GM21381 (cell line): Measurements from ENCODE around the gene NCOA7.
"Not testable (repeated sequence)": the region's sequence is repeated elsewhere in the genome, so short reads cannot be mapped to it uniquely, and the experiment has no call there.

ENCODE experiments used
- ATAC-seq: cut with Tn5 transposase; IDR thresholded peaks from one replicate; pipeline ENCODE4 v1.9.1; 2021; ENCODE audit warnings: mild to moderate bottlenecking, moderate library complexity; ENCODE audit not compliant: unreplicated experiment

Gene NCOA7

DNA sequence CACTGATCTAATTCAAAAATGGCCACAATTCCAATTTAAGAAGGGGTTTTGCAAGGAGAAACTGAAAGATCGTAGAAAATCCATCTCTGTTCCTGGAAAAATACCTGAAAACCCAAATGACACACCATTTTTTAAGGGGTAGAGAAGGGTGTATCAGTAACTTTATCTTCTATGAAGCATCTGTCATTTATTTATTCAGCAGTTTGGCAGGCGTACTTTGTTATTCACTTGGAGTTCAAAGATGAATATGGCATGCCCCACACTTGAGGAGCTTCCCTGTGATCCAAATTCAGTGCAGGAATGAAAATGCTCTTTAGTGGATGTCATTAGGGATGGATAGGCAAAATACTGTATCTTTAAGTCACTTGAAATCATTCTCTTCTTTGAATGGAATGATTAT lies 173.1 kb downstream of the NCOA7 start:
- no peak for ATAC-seq

DNA sequence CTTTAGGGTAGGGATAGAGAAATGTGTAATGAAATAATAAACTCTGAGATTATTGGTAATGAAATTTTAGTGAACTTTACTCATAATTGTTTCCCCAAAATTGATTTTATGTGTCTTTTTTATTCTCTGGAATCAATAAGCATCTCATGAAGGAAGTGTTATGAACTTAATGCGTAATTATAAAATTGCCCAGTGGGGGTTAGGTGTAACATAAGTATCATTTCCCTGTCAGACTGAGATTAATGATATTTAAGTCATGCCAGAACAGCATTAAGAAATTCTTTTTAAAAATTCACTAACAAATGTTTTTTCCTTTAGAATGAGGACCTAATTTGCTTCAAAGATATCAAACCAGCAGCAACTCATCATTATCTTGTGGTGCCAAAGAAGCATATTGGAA lies 175.8 kb downstream of the NCOA7 start:
- ATAC-seq: no peak

DNA sequence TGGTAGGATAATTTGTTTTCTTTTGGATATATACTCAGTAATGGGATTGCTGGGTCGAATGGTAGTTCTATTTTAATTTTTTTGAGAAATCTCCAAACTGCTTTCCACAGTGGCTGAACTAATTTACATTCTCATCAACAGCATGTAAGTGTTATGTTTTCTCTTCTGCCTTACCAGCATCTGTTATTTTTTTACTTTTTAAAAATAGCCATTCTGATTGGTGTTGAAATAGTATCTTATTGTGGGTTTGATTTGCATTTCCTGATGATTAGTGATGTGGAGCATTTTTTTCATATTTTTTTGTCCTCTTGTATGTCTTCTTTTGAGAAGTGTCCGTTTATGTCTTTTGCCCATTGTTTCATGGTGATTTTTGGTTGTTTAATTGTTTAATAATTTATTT lies 177.7 kb downstream of the NCOA7 start:
- no peak for ATAC-seq

DNA sequence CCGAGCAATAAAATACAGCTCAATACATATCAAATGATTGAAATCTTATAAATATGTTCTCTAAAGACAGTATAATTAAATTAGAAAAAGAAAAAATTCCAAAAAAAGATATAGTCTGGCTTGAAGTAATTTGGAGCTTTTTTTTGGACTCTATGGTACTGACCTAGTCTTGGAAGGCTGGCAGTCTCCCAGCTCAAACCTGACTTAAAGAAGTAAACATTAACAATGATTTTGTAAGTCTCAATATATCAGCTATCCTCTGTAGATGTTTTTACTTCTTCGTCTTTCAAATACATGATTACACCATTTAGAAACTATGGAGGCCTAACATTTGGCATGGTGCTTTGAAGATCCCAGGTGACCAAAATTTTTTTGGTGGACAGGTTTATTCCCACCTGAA lies 180.0 kb downstream of the NCOA7 start:
- no peak for ATAC-seq

DNA sequence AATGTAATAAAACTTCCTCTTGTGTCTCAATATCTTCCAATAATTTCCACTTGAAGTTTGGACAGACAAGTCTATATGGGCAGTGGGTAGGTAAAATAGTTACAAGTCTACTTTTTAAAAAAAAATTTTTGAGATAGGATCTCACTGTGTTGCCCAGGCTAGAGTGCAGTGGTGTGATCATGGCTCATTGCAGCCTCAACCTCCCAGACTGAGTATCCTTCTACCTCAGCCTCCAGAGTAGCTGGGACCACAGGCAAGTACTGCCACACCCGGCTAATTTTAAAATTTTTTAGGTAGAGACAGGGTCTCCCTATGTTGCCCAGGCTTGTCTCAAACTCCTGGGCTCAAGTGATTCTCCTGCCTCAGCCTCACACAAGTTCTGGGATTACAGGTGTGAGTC lies 181.7 kb downstream of the NCOA7 start:
- ATAC-seq: not testable (repeated sequence)

DNA sequence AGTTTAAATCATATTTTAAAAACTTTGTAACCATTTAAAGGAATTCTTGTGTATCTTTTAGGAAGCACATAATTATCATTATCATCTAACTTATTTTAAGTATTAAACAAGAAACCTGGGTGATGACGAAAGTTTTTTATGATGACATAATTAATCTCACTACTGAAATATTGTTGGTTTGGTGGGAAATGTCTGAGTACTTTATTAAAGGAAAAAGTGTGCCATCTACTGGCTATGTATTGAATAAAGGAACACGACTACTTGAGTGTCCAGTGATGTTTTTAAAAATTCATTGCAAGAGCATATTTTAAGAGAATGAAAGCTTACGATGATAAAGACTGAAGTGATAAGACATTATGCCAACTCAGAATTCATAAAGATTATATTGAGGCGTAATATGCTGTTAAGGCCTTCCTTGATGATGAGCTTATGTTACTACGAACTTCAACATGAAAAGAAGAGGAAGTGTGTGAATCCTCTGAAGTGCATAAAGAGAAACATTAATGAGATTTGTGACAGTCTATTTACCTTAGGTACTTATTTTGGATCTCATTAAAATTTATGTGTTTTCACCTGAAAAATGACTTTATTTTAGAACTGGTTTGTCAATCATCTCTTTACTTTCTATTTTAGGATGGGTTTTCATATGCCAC lies 183.6 kb downstream of the NCOA7 start:
- peak; percentile 88 for ATAC-seq

DNA sequence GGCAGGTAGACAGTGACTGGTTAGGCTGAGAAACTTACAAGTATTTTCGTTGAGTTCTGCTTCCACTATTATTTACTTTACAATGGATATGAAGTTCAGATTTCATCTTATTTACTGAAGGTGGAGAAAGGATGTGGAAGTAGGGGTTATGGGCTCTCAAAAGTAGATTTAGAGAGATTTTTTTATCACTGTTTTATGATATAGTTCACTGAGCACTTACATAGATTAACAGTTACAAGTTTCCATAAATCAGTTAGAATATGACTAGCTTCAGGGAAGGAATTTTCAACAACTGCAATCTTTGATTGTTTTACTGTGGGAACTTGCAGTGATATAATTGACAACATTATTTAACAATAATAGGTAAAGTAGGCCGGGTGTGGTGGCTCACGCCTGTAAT lies 188.3 kb downstream of the NCOA7 start:
- ATAC-seq: no peak
